Coronary artery (tissue), 2 donors: ENCODE measurements around the gene CD22.
"Not testable (repeated sequence)": the region's sequence is repeated elsewhere in the genome, so short reads cannot be mapped to it uniquely, and the experiment has no call there.

Experiments
- DNase-seq: peaks from one replicate; pipeline ENCODE4 v3.0.0-alpha.2; 2017; ENCODE audit warnings: low spot score
- H3K27ac ChIP-seq, 2 donors: fragments of 200-600 bp; sonication (generic); one replicate each; pipeline ENCODE4 v1.5.1; 2016 to 2019
- H3K4me3 ChIP-seq: fragments of 200-600 bp; sonication (generic); 2 replicates; pipeline ENCODE4 v1.5.1; 2016; ENCODE audit warnings: mild to moderate bottlenecking, moderate library complexity
- TF ChIP-seq, protein P1 (sequence below): fragments of 200-600 bp; sonication (generic); IDR thresholded peaks from one replicate; pipeline ENCODE4 v1.5.1; 2019; ENCODE audit warnings: antibody characterized with exemption

CD22 gene

GRCh38 chr19:35328851-35329285, at the start of gene CD22:
Gene CD22, plus strand, starts transcription at chr19:35329187. Its CDS starts 2,854 bp downstream, at chr19:35332041.
- DNase-seq = no peak
- TF ChIP-seq, protein P1, sequence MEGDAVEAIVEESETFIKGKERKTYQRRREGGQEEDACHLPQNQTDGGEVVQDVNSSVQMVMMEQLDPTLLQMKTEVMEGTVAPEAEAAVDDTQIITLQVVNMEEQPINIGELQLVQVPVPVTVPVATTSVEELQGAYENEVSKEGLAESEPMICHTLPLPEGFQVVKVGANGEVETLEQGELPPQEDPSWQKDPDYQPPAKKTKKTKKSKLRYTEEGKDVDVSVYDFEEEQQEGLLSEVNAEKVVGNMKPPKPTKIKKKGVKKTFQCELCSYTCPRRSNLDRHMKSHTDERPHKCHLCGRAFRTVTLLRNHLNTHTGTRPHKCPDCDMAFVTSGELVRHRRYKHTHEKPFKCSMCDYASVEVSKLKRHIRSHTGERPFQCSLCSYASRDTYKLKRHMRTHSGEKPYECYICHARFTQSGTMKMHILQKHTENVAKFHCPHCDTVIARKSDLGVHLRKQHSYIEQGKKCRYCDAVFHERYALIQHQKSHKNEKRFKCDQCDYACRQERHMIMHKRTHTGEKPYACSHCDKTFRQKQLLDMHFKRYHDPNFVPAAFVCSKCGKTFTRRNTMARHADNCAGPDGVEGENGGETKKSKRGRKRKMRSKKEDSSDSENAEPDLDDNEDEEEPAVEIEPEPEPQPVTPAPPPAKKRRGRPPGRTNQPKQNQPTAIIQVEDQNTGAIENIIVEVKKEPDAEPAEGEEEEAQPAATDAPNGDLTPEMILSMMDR = no peak
- H3K4me3 ChIP-seq = no peak within 1 kb of the TSS
- no peak within 1 kb of the TSS for H3K27ac ChIP-seq

- no peak overlapping the region for H3K27ac ChIP-seq
- no peak for DNase-seq
Measured at GRCh38 chr19:35279374-35279773, 49.6 kb upstream of the CD22 start.

GRCh38 chr19:35279985-35280821, 48.8 kb upstream of the CD22 start:
- Histone ChIP-seq H3K27ac (no peak overlapping the region), H3K4me3 (no peak overlapping the region)
- DNase-seq = no peak
- TF ChIP-seq, protein P1 = no peak

More at GRCh38 chr19:35279374-35279773, 49.6 kb upstream of the CD22 start:
- TF ChIP-seq, protein P1 = no peak
- H3K4me3 ChIP-seq = no peak overlapping the region

DNA sequence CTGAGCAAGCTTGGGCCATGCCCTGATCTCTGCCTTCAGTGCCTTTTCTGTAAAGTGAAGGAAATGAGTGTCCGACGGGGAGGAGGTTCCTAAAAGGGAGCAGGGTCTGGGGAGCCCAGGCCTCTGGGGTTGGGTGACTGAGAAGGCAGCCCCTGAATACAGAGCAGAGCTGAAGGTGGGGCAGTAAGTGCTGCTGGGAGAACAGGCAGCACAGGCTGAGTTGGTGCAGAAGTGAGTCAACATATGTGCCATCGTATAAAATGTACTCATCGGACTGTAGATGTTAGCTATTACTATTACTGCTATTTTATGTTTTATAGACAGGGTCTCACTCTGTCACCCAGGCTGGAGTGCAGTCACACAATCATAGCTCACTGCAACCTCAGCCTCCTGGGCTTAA, 47.7 kb upstream of the CD22 start:
- no peak for DNase-seq
- Histone ChIP-seq H3K27ac (no peak overlapping the region), H3K4me3 (no peak overlapping the region)
- TF ChIP-seq, protein P1 = no peak

GRCh38 chr19:35284153-35285094, 44.6 kb upstream of the CD22 start:
- DNase-seq = no peak
- Histone ChIP-seq H3K4me3 (no peak overlapping the region), H3K27ac (no peak overlapping the region)
- TF ChIP-seq, protein P1 = no peak

DNA sequence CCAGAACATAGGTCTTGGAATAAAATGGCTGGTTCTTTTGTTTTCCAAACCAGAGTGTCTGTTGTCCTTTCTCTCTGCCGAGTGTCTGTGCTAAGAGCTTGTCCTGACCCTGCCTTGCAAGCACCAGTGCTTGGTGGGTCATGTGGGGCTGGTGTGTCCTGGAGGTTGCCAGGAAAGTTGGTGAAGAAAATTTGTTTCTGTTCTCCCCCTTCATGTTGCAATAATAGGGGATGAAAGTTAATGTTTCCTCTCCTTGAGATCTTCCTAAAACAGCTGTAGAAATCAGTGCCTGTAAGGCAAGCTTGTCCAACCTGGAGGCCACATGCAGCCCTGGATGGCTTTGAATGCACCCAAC, 43.9 kb upstream of the CD22 start:
- Histone ChIP-seq H3K4me3 (no peak overlapping the region), H3K27ac (no peak overlapping the region)
- no peak for DNase-seq
- TF ChIP-seq, protein P1 = no peak

DNA sequence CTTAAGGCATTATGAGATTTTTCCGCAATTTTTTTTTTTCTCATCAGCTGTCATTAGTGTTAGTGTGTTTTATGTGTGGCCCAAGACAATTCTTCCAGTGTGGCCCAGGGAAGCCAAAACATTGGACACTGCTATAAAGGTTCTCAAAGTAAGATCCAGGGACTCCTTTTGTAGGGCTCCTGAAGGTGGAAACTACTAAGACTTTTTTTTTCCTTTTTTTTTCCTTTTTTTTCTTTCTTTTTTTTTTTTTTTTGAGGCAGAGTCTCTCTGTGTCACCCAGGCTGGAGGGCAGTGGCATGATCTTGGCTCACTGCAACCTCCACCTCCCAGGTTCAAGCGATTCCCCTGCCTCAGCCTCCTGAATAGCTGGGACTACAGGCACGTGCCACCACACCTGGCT, 43.5 kb upstream of the CD22 start:
- not testable (repeated sequence) for H3K27ac ChIP-seq, DNase-seq, H3K4me3 ChIP-seq

GRCh38 chr19:35286101-35286500, 42.9 kb upstream of the CD22 start:
- not testable (repeated sequence) for DNase-seq, H3K27ac ChIP-seq, H3K4me3 ChIP-seq
